Lung (tissue), 12 donors: ENCODE results near the gene FAM20B. TPM values are rescaled to one million over a fixed set of nuclear protein-coding genes. Genes with fewer than 3 reads are reported as not detected.
"Not testable (repeated sequence)": the region's sequence is repeated elsewhere in the genome, so short reads cannot be mapped to it uniquely, and the experiment has no call there.

Experiments
- ATAC-seq: fragments of 200-7000 bp; cut with Tn5 transposase; one replicate; pipeline ENCODE4 v1.9.1; 2020; ENCODE audit warnings: moderate number of reproducible peaks; ENCODE audit not compliant: insufficient read depth, low FRiP score
- DNase-seq, 3 donors: peaks; one replicate each; pipeline ENCODE4 v3.0.0-alpha.2; 2013 to 2017
- H3K27ac ChIP-seq, 2 donors: one replicate each; pipeline ENCODE4 v1.5.1; 2013; ENCODE audit warnings: mild to moderate bottlenecking in 2 of 2, moderate library complexity in 2 of 2, control low read depth in 1 of 2, inconsistent platforms in 1 of 2, low read depth in 1 of 2, low read length in 1 of 2
- H3K27me3 ChIP-seq, 3 donors: one replicate each; pipeline ENCODE4 v1.5.1; 2013; ENCODE audit warnings: low read length in 2 of 3; ENCODE audit not compliant: control insufficient read depth in 3 of 3, insufficient read depth in 3 of 3
- H3K36me3 ChIP-seq, 4 donors: one replicate each; pipeline ENCODE4 v1.5.1; 2013; ENCODE audit warnings: low read length in 4 of 4, mild to moderate bottlenecking in 1 of 4, moderate library complexity in 1 of 4; ENCODE audit not compliant: control insufficient read depth in 4 of 4, insufficient read depth in 4 of 4
- H3K4me1 ChIP-seq, 5 donors: one replicate each; pipeline ENCODE4 v1.5.1; 2013; ENCODE audit warnings: low read length in 5 of 5, mild to moderate bottlenecking in 2 of 5, moderate library complexity in 1 of 5; ENCODE audit not compliant: control insufficient read depth in 5 of 5, insufficient read depth in 5 of 5
- H3K4me3 ChIP-seq: one replicate; pipeline ENCODE4 v1.5.1; 2013; ENCODE audit warnings: mild to moderate bottlenecking, control low read depth, moderate library complexity
- H3K9ac ChIP-seq, 2 donors: one replicate each; pipeline ENCODE4 v1.5.1; 2013; ENCODE audit warnings: low read length in 2 of 2, control low read depth in 1 of 2; ENCODE audit not compliant: insufficient read depth in 1 of 2
- H3K9me3 ChIP-seq, 4 donors: one replicate each; pipeline ENCODE4 v1.5.1; 2013; ENCODE audit warnings: low read length in 3 of 4, mild to moderate bottlenecking in 1 of 4, moderate library complexity in 1 of 4; ENCODE audit not compliant: control insufficient read depth in 4 of 4, insufficient read depth in 3 of 4
- WGBS, 2 donors: extraction: QIAGEN DNeasy Blood & Tissue Kit; methylation state at CpG; one replicate each; pipeline ENCODE4 v1.1.7; 2013; 5-methylcytosine and 5-hydroxymethylcytosine counted together
- polyA plus RNA-seq, 2 donors: library from polyadenylated mRNA; stranded (reverse); fragments of 200-250 nt; gene quantifications; one replicate each; pipeline ENCODE4 v1.2.1, GENCODE V29; 2013
- total RNA-seq, 2 donors: library from RNA; depleted of rRNA in 1 of 2; stranded (reverse); fragments of >200 nt in 1 of 2; gene quantifications; one replicate each; pipeline ENCODE4 v1.2.1, GENCODE V29; 2014 to 2021
- TF ChIP-seq, protein P1 (sequence below): IDR thresholded peaks from 2 replicates; pipeline ENCODE4 v1.5.1; 2012; ENCODE audit warnings: mild to moderate bottlenecking; ENCODE audit errors: control extremely low read depth, extremely low read depth
- donor health status: control.
- donor health status: control.
- donor health status: Bipolar disorder and iron deficiency.
- donor health status: healthy.
- donor health status: DM: yes; HTN: yes; CAD: no.

FAM20B gene
- total and polyA plus RNA-seq, 4 donors: 7.9 to 35.8 (median 19.0) TPM

DNA sequence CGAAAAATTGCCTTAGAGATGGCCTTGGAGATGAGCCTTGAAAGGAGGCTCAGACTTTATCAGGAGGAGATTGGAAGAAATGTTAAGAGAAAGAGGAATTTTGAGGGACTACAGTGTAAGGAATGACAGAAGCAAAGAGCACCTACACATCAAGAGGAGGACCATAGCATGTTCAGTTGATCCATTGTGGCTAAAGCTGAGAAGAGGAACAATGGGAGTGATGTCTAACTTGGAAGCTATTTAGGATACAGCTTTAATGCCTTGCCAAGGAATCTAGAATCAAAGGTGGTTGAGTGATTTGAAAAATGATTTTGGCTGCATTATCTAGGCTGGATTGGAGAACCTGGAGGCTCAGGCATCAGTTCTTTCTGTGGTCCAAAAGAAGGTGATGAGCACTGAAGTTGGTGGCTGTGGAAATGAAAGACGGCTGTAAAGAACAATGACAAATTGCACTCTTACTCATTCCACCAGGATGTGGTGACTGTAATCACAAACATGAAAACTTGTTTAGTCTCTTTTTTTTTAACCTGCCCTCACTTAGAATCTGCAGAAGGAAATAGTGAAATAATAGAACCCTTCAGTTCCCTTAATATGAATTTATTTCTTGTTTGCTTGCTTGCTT, 11.3 kb downstream of the FAM20B start:
- H3K4me3 ChIP-seq: no peak overlapping the region
- H3K9ac ChIP-seq: no peak overlapping the region
- ATAC-seq (no peak), DNase-seq (no peak)
- 63 to 68% methylated on average over 2 of the region's 2 CpGs for WGBS, 2 donors
- peaks cover 0 to 1% (median 0%) of the 10 kb centered on the region in 4 donors for H3K9me3 ChIP-seq
- H3K4me1 ChIP-seq: peaks cover 3 to 32% (median 15%) of the 10 kb centered on the region in 5 donors
- no peaks in the 10 kb centered on the region for H3K27me3 ChIP-seq
- H3K36me3 ChIP-seq: no peaks in the 10 kb centered on the region
- TF ChIP-seq, protein P1, sequence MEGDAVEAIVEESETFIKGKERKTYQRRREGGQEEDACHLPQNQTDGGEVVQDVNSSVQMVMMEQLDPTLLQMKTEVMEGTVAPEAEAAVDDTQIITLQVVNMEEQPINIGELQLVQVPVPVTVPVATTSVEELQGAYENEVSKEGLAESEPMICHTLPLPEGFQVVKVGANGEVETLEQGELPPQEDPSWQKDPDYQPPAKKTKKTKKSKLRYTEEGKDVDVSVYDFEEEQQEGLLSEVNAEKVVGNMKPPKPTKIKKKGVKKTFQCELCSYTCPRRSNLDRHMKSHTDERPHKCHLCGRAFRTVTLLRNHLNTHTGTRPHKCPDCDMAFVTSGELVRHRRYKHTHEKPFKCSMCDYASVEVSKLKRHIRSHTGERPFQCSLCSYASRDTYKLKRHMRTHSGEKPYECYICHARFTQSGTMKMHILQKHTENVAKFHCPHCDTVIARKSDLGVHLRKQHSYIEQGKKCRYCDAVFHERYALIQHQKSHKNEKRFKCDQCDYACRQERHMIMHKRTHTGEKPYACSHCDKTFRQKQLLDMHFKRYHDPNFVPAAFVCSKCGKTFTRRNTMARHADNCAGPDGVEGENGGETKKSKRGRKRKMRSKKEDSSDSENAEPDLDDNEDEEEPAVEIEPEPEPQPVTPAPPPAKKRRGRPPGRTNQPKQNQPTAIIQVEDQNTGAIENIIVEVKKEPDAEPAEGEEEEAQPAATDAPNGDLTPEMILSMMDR: no peak
- H3K27ac ChIP-seq: no peak overlapping the region

DNA sequence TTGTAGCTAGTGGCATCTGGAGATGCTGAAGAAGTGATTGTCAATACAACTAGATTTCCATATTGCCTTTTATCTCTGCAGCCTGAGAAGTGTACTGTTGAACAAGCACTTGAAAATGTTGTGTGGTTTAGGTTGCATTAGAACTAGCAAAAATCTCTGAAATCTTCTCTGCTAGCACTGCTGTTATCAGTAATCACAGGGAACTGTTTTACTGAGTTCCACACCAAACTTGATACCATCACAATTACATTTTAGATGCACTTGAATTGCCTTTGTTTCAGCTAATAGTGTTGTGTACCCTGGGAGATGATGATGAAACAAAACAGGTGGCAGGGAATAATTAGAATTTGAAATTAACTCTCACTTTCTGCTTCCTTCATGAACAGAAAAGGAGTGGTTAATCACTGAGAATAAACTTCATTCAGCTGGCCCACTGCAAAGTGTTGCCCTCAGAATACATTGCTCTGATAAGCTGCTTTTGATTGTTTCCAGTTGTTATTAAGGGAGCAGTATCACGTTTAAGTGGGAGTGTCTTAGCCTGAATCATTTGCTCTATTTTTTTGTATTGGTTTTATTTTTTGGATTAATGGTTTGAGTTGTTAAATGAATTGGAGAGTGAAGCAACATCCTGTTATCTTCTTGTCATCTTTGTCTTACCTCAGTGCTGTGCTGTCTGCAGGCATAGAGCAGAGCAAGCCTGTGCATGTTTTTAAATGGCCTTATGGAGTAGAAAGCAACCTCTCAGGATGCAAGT, 13.0 kb downstream of the FAM20B start:
- TF ChIP-seq, protein P1: no peak
- Histone ChIP-seq H3K9ac (no peak overlapping the region), H3K27me3 (no peaks in the 10 kb centered on the region), H3K27ac (no peak overlapping the region), H3K9me3 (peaks cover 0 to 1% (median 0%) of the 10 kb centered on the region in 4 donors), H3K36me3 (peaks cover 0 to 3% (median 0%) of the 10 kb centered on the region in 4 donors), H3K4me3 (no peak overlapping the region), H3K4me1 (peaks cover 3 to 25% (median 15%) of the 10 kb centered on the region in 5 donors)
- WGBS, 2 donors: 34 to 65% methylated on average over 1 of the region's 1 CpG
- DNase-seq (peak in 2 of 3 donors; percentile 60 to 63), ATAC-seq (no peak)

DNA sequence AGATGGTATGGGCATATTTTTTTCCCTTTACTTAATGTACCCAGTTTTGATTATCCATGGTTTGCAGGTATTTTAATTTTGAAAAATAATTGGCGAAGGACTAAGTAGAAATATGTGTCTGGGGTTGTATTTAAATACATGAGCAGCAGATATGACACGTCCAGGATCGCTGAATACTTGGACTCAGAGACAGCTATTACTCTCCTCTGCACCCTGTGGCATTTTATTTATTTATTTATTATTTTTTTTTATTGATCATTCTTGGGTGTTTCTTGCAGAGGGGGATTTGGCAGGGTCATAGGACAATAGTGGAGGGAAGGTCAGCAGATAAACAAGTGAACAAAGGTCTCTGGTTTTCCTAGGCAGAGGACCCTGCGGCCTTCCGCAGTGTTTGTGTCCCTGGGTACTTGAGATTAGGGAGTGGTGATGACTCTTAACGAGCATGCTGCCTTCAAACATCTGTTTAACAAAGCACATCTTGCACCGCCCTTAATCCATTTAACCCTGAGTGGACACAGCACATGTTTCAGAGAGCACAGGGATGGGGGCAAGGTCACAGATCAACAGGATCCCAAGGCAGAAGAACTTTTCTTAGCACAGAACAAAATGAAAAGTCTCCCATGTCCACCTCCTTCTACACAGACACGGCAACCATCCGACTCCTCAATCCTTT, 13.9 kb downstream of the FAM20B start:
- DNase-seq, H3K9me3 ChIP-seq, ATAC-seq, H3K27me3 ChIP-seq, H3K9ac ChIP-seq, H3K36me3 ChIP-seq, H3K4me3 ChIP-seq, H3K27ac ChIP-seq: not testable (repeated sequence)
- 92 to 95% methylated on average over 6 of the region's 9 CpGs for whole genome bisulfite sequencing, 2 donors
- H3K4me1 ChIP-seq: peaks cover 3 to 16% (median 10%) of the 10 kb centered on the region in 5 donors

DNA sequence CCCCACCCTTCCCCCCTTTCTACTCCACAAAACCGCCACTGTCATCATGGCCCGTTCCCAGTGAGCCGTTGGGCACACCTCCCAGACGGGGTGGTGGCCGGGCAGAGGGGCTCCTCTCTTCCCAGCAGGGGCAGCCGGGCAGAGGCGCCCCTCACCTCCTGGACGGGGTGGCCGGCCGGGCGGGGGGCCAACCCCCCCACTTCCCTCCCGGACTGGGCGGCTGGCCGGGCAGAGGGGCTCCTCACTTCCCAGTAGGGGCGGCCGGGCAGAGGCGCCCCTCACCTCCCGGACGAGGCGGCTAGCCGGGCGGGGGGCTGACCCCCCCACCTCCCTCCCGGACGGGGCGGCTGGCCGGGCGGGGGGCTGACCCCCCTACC, 14.5 kb downstream of the FAM20B start:
- not testable (repeated sequence) for H3K9ac ChIP-seq, H3K9me3 ChIP-seq, H3K27ac ChIP-seq, H3K36me3 ChIP-seq, DNase-seq, H3K4me3 ChIP-seq, H3K27me3 ChIP-seq, ATAC-seq
- H3K4me1 ChIP-seq: peaks cover 3 to 16% (median 9%) of the 10 kb centered on the region in 5 donors
- WGBS, 2 donors: 94 to 96% methylated on average over 10 to 27 of the region's 27 CpGs
